Spleen (tissue), 11 donors: ENCODE data around the gene TMEM167B. TPM values are rescaled to one million over a fixed set of nuclear protein-coding genes. Genes with fewer than 3 reads are reported as not detected.
A peak's percentile ranks its signal among the peaks of the same experiment; 100 is the strongest.

ENCODE experiments used
- DNase-seq: peaks from one replicate; pipeline ENCODE4 v3.0.0-alpha.2; 2020
- H3K27ac ChIP-seq, 8 donors: fragments of 200-600 bp; sonication (generic) in 7 of 8; 1 replicate in 4 of 8; 2 replicates in 4 of 8; pipeline versions ENCODE4 v1.5.0 to v1.8.0; 2016 to 2021; ENCODE audit warnings: inconsistent platforms in 4 of 8, mild to moderate bottlenecking in 4 of 8, moderate library complexity in 1 of 8
- H3K27me3 ChIP-seq, 7 donors: fragments of 200-600 bp; sonication (generic) in 6 of 7; replicated peaks in 1 of 7; 1 replicate in 4 of 7; 2 replicates in 3 of 7; pipeline versions ENCODE4 v1.5.0 to v1.8.0; 2016 to 2021; ENCODE audit warnings: inconsistent platforms in 3 of 7, mild to moderate bottlenecking in 1 of 7
- H3K36me3 ChIP-seq, 6 donors: fragments of 200-600 bp; sonication (generic) in 5 of 6; 1 replicate in 4 of 6; 2 replicates in 2 of 6; pipeline versions ENCODE4 v1.5.0 to v1.8.0; 2016 to 2021; ENCODE audit warnings: inconsistent platforms in 2 of 6
- H3K4me1 ChIP-seq, 6 donors: fragments of 200-600 bp; sonication (generic) in 5 of 6; 1 replicate in 3 of 6; 2 replicates in 3 of 6; pipeline versions ENCODE4 v1.5.0 to v1.8.0; 2016 to 2021; ENCODE audit warnings: inconsistent platforms in 3 of 6
- H3K4me3 ChIP-seq, 8 donors: fragments of 200-600 bp; sonication (generic) in 7 of 8; 1 replicate in 4 of 8; 2 replicates in 4 of 8; pipeline versions ENCODE4 v1.5.0 to v1.8.0; 2016 to 2021; ENCODE audit warnings: inconsistent platforms in 4 of 8, mild to moderate bottlenecking in 4 of 8, moderate library complexity in 2 of 8
- H3K9me3 ChIP-seq, 8 donors: fragments of 200-600 bp; sonication (generic) in 7 of 8; 1 replicate in 4 of 8; 2 replicates in 4 of 8; pipeline versions ENCODE4 v1.5.0 to v1.8.0; 2016 to 2021; ENCODE audit warnings: inconsistent platforms in 4 of 8
- POLR2A ChIP-seq, 3 donors: fragments of 450-650 bp; IDR thresholded peaks; one replicate each; pipeline ENCODE4 v1.5.1; 2017; ENCODE audit warnings: antibody characterized with exemption in 3 of 3, mild to moderate bottlenecking in 1 of 3
- POLR2AphosphoS5 ChIP-seq, 3 donors: sonication (generic); formaldehyde crosslinking; IDR thresholded peaks; one replicate each; pipeline ENCODE4 v1.5.1; 2017; ENCODE audit warnings: antibody characterized with exemption in 3 of 3
- WGBS, 5 donors: extraction: QIAGEN DNeasy Blood & Tissue Kit in 3 of 5; methylation state at CpG; one replicate each; pipeline versions ENCODE4 v1.1.5 to v1.1.7; 2013 to 2018; 5-methylcytosine and 5-hydroxymethylcytosine counted together
- intact Hi-C: fragments of 100-400 bp; cut with DNase I; formaldehyde crosslinking; loops from one replicate; pipeline ENCODE4 v1.15.0; 2023; ENCODE audit warnings: low total_unique reads
- polyA plus RNA-seq, 3 donors: library from polyadenylated mRNA; stranded (reverse); fragments of 200-250 nt; gene quantifications; one replicate each; pipeline ENCODE4 v1.2.1, GENCODE V29; 2013
- total RNA-seq, 7 donors: library from RNA; depleted of rRNA in 3 of 7; stranded (reverse); fragments of >200 nt in 3 of 7; fragmentation: NEBNext Ultra II Directional in 4 of 7; extraction: Animal tissue kit (Norgen Biotek cat#: 25700) in 4 of 7; gene quantifications; one replicate each; pipeline versions ENCODE4 v1.1.0 to v1.2.1, GENCODE V29; 2016 to 2021
- TF ChIP-seq, protein P1 (sequence below), 11 experiments: fragments of 200-600 bp in 7 of 11; fragments of 450-650 bp in 4 of 11; sonication (generic) in 4 of 11; IDR thresholded peaks in 8 of 11; conservative IDR thresholded peaks in 3 of 11; 1 replicate in 7 of 11; 2 replicates in 4 of 11; pipeline versions ENCODE4 v1.4.0 to v1.8.0; 2016 to 2021; ENCODE audit warnings: antibody characterized with exemption in 11 of 11, inconsistent platforms in 4 of 11, mild to moderate bottlenecking in 1 of 11
- donor health status: healthy with polysubstance abuse.
- donor health status: DM: no; HTN: no; CAD: no; lungs with moderate emphysema.
- donor health status: DM: no; HTN: no; CAD: no.
- donor health status: Bipolar disorder and iron deficiency.
- donor health status: healthy.
- donor health status: DM: no; HTN: no; CAD: no.
- donor health status: DM: yes; HTN: yes; CAD: no.

Gene TMEM167B
- total and polyA plus RNA-seq, 10 donors, result 19.1 to 48.2 (median 31.4) TPM

DNA sequence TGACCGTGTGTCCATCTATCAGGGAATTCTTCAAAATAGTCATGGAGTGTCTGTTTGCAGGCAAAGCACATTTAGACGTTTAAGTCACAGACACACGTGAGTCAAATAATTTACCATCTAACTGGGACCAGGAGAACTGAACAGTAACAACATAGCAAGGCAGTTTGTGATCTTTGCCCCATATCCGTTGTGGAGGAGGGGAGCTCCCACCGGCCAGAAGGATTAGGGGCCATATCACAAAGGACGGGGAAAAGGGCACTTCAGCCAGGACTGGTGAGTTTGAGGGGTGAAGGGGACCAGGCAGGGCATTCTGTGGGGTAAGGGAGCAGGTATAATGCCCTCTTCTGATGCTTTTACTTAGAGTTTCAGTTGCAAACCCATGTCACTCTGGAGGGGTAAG is 46.2 kb downstream of the TMEM167B start:
- no peak for TF ChIP-seq POLR2A (IDR thresholded peaks at IDR 0.05)
- TF ChIP-seq, protein P1, sequence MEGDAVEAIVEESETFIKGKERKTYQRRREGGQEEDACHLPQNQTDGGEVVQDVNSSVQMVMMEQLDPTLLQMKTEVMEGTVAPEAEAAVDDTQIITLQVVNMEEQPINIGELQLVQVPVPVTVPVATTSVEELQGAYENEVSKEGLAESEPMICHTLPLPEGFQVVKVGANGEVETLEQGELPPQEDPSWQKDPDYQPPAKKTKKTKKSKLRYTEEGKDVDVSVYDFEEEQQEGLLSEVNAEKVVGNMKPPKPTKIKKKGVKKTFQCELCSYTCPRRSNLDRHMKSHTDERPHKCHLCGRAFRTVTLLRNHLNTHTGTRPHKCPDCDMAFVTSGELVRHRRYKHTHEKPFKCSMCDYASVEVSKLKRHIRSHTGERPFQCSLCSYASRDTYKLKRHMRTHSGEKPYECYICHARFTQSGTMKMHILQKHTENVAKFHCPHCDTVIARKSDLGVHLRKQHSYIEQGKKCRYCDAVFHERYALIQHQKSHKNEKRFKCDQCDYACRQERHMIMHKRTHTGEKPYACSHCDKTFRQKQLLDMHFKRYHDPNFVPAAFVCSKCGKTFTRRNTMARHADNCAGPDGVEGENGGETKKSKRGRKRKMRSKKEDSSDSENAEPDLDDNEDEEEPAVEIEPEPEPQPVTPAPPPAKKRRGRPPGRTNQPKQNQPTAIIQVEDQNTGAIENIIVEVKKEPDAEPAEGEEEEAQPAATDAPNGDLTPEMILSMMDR (IDR thresholded peaks at IDR 0.05 in 8 of 11, conservative IDR thresholded peaks at IDR 0.05 in 3 of 11), result no peak
- TF ChIP-seq POLR2AphosphoS5 (IDR thresholded peaks at IDR 0.05), result no peak
- Histone ChIP-seq H3K9me3 (no peaks in the 10 kb centered on the region), H3K36me3 (no peaks in the 10 kb centered on the region), H3K27ac (no peak overlapping the region), H3K4me1 (peaks cover 0 to 29% (median 15%) of the 10 kb centered on the region in 6 donors), H3K27me3 (no peaks in the 10 kb centered on the region), H3K4me3 (no peak overlapping the region)
- WGBS, 5 donors, result 83 to 92% (median 89%) methylated on average over 6 of the region's 6 CpGs
- intact Hi-C loops, result no loop called here
- no peak for DNase-seq

DNA sequence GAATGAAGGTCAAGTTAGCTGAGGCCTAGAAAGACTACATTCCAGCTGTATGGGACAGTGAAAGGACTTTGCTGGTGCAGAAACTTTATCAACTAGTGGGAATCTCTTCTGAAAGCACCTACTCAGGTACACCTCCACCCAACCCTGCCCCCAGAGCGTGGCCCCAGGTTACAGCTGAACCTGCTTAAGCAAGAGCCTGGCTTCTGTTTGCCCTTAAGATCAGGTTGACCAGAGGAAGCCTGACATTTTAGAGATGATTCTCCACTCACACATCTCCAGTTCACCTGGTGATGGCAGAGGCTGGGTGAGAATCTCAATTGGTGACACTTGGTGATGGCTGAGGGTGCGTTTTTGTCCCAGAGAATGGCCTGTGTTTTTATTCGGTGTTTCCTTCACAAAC is 47.4 kb downstream of the TMEM167B start:
- intact Hi-C loops, result no loop called here
- TF ChIP-seq POLR2A (IDR thresholded peaks at IDR 0.05) (no peak), POLR2AphosphoS5 (IDR thresholded peaks at IDR 0.05) (no peak)
- TF ChIP-seq, protein P1 (IDR thresholded peaks at IDR 0.05 in 8 of 11, conservative IDR thresholded peaks at IDR 0.05 in 3 of 11), result no peak

DNA sequence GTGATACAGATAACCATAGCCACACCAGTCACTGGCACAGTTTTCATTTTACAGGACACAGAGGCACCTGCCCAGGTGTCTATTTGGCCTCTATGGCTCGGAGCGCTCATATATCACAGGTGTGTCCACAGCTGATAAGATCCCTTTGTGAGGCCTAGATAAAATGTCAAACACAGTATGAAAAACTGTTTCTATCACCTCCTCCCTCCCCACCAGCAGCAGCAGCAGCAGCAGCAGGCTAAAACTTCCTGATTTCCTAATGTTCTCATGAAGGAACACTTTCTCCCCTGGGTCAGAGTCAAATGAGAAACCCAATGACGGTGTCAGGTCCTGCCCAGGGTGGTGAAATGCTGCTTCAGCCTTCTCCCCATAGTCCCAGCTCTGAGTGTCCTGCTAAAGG is 47.8 kb downstream of the TMEM167B start:
- DNase-seq, result no peak
- TF ChIP-seq POLR2AphosphoS5 (IDR thresholded peaks at IDR 0.05) (no peak), POLR2A (IDR thresholded peaks at IDR 0.05) (no peak)
- TF ChIP-seq, protein P1 (IDR thresholded peaks at IDR 0.05 in 8 of 11, conservative IDR thresholded peaks at IDR 0.05 in 3 of 11), result no peak
- 75 to 92% (median 85%) methylated on average over 3 of the region's 3 CpGs for WGBS, 5 donors
- H3K27me3 ChIP-seq, result no peaks in the 10 kb centered on the region
- peaks cover 0 to 23% (median 13%) of the 10 kb centered on the region in 6 donors for H3K4me1 ChIP-seq
- no peak overlapping the region for H3K4me3 ChIP-seq
- H3K36me3 ChIP-seq, result no peaks in the 10 kb centered on the region
- intact Hi-C loops, result no loop called here
- peak overlapping the region in 2 of 8 donors; percentile 23 to 35 for H3K27ac ChIP-seq
- H3K9me3 ChIP-seq, result no peaks in the 10 kb centered on the region

More for the DNA sequence above, 47.4 kb downstream of the TMEM167B start:
- 79 to 92% (median 87%) methylated on average over 3 of the region's 3 CpGs for WGBS, 5 donors
- DNase-seq, result no peak
- no peaks in the 10 kb centered on the region for H3K36me3 ChIP-seq
- H3K9me3 ChIP-seq, result no peaks in the 10 kb centered on the region
- no peak overlapping the region for H3K4me3 ChIP-seq
- peak overlapping the region in 2 of 8 donors; percentile 23 to 35 for H3K27ac ChIP-seq
- H3K4me1 ChIP-seq, result peaks cover 0 to 27% (median 15%) of the 10 kb centered on the region in 6 donors
- H3K27me3 ChIP-seq, result no peaks in the 10 kb centered on the region

DNA sequence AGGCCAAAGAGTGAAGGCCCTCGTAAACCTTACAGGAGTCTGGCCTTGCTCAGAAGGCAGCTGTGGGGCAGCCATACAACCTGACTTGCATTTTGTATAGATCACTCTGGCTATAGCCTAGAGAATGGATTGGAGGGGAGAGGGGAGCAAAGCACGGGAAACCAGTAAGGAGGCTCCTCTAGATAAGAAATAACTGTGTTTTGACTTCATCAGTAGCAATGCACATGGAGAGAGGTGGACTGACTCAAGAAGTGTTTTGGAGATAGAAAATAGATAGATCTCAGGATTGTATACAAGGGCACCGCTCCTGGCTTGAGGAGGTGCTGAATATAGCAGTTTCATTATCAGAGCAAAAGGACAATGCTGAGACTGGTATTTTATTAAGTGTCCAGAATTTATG is 49.8 kb downstream of the TMEM167B start:
- no peak overlapping the region for H3K27ac ChIP-seq
- no peak overlapping the region for H3K4me3 ChIP-seq
- no peaks in the 10 kb centered on the region for H3K9me3 ChIP-seq
- H3K36me3 ChIP-seq, result no peaks in the 10 kb centered on the region
- peaks cover 0 to 7% (median 0%) of the 10 kb centered on the region in 6 donors for H3K4me1 ChIP-seq
- 72 to 94% (median 89%) methylated on average over 3 of the region's 3 CpGs for WGBS, 5 donors
- no peak for TF ChIP-seq POLR2AphosphoS5 (IDR thresholded peaks at IDR 0.05)
- TF ChIP-seq POLR2A (IDR thresholded peaks at IDR 0.05), result no peak
- TF ChIP-seq, protein P1 (IDR thresholded peaks at IDR 0.05 in 8 of 11, conservative IDR thresholded peaks at IDR 0.05 in 3 of 11), result no peak
- no peak for DNase-seq
- intact Hi-C loops, result no loop called here
- no peaks in the 10 kb centered on the region for H3K27me3 ChIP-seq
